T-helper 9 cell (primary cell): ENCODE measurements around the gene STARD7.

ENCODE experiments used
- DNase-seq: peaks from one replicate; pipeline ENCODE4 v3.0.0-alpha.2; 2020

STARD7 gene

GRCh38 chr2:96195410-96196066 is 13.1 kb downstream of the STARD7 start:
- DNase-seq, result no peak

GRCh38 chr2:96191937-96192670 is 16.5 kb downstream of the STARD7 start:
- DNase-seq, result no peak

- no peak for DNase-seq
Measured at GRCh38 chr2:96188821-96189526, 19.7 kb downstream of the STARD7 start.

- no peak for DNase-seq
Measured at GRCh38 chr2:96186562-96186961, 22.1 kb downstream of the STARD7 start.

- DNase-seq, result no peak
Measured at GRCh38 chr2:96185516-96185915, 23.1 kb downstream of the STARD7 start.

GRCh38 chr2:96184989-96185388 is 23.6 kb downstream of the STARD7 start:
- DNase-seq, result no peak

- no peak for DNase-seq
Measured at GRCh38 chr2:96184188-96184587, 24.4 kb downstream of the STARD7 start.

GRCh38 chr2:96181529-96181928 is 27.1 kb downstream of the STARD7 start:
- no peak for DNase-seq

- no peak for DNase-seq
Measured at GRCh38 chr2:96180521-96180920, 28.1 kb downstream of the STARD7 start.

- no peak for DNase-seq
Measured at GRCh38 chr2:96180002-96180401, 28.6 kb downstream of the STARD7 start.

GRCh38 chr2:96176661-96177060 is 32.0 kb downstream of the STARD7 start:
- no peak for DNase-seq

GRCh38 chr2:96175951-96176350 is 32.7 kb downstream of the STARD7 start:
- DNase-seq, result no peak

- peak; percentile 79 for DNase-seq
Measured at GRCh38 chr2:96174251-96175144, 34.1 kb downstream of the STARD7 start.

- DNase-seq, result no peak
Measured at GRCh38 chr2:96171831-96172230, 36.8 kb downstream of the STARD7 start.

- DNase-seq, result no peak
Measured at GRCh38 chr2:96170626-96171025, 38.0 kb downstream of the STARD7 start.

- no peak for DNase-seq
Measured at GRCh38 chr2:96169868-96170507, 38.6 kb downstream of the STARD7 start.

GRCh38 chr2:96167407-96168013 is 41.1 kb downstream of the STARD7 start:
- DNase-seq, result no peak

GRCh38 chr2:96164459-96165184 is 44.0 kb downstream of the STARD7 start:
- DNase-seq, result peak; percentile 35

- no peak for DNase-seq
Measured at GRCh38 chr2:96163768-96164429, 44.7 kb downstream of the STARD7 start.

- no peak for DNase-seq
Measured at GRCh38 chr2:96163415-96163767, 45.2 kb downstream of the STARD7 start.

- DNase-seq, result no peak
Measured at GRCh38 chr2:96161898-96162297, 46.7 kb downstream of the STARD7 start.
